ENCODE measurements around the gene NSMCE1.
"Not testable (repeated sequence)": the region's sequence is repeated elsewhere in the genome, so short reads cannot be mapped to it uniquely, and the experiment has no call there.

NSMCE1 gene

GRCh38 chr16:27269300-27270150 lies 953 bp upstream of the NSMCE1 start:
- DNase-seq, result no peak

- no peak for DNase-seq
Observed at GRCh38 chr16:27267037-27267677, 1.4 kb downstream of the NSMCE1 start.

GRCh38 chr16:27265982-27266381 lies 2.6 kb downstream of the NSMCE1 start:
- DNase-seq, result no peak

GRCh38 chr16:27264151-27264550 lies 4.4 kb downstream of the NSMCE1 start:
- DNase-seq, result no peak

GRCh38 chr16:27262904-27263423 lies 5.6 kb downstream of the NSMCE1 start:
- not testable (repeated sequence) for DNase-seq

GRCh38 chr16:27259710-27260109 lies 8.9 kb downstream of the NSMCE1 start:
- no peak for DNase-seq

GRCh38 chr16:27258241-27258734 lies 10.3 kb downstream of the NSMCE1 start:
- DNase-seq, result no peak

GRCh38 chr16:27257271-27257670 lies 11.3 kb downstream of the NSMCE1 start:
- no peak for DNase-seq

- DNase-seq, result no peak
Observed at GRCh38 chr16:27256861-27257260, 11.7 kb downstream of the NSMCE1 start.

- peak; percentile 29 for DNase-seq
Observed at GRCh38 chr16:27254262-27254811, 14.2 kb downstream of the NSMCE1 start.

- no peak for DNase-seq
Observed at GRCh38 chr16:27253526-27253930, 15.0 kb downstream of the NSMCE1 start.

- no peak for DNase-seq
Observed at GRCh38 chr16:27252206-27252585, 16.4 kb downstream of the NSMCE1 start.

- DNase-seq, result no peak
Observed at GRCh38 chr16:27251541-27252205, 16.9 kb downstream of the NSMCE1 start.

- not testable (repeated sequence) for DNase-seq
Observed at GRCh38 chr16:27248886-27249285, 19.7 kb downstream of the NSMCE1 start.

GRCh38 chr16:27248036-27248435 lies 20.5 kb downstream of the NSMCE1 start:
- DNase-seq, result no peak

- not testable (repeated sequence) for DNase-seq
Observed at GRCh38 chr16:27247076-27247475, 21.5 kb downstream of the NSMCE1 start.

GRCh38 chr16:27246439-27246838 lies 22.1 kb downstream of the NSMCE1 start:
- no peak for DNase-seq

- peak; percentile 61 for DNase-seq
Observed at GRCh38 chr16:27245276-27246172, 23.0 kb downstream of the NSMCE1 start.

GRCh38 chr16:27244363-27244755 lies 24.2 kb downstream of the NSMCE1 start:
- no peak for DNase-seq

- no peak for DNase-seq
Observed at GRCh38 chr16:27243725-27244362, 24.7 kb downstream of the NSMCE1 start.

- DNase-seq, result no peak
Observed at GRCh38 chr16:27242868-27243590, 25.5 kb downstream of the NSMCE1 start.
